Measurements from ENCODE around the gene TMC6. TPM values are rescaled to one million over a fixed set of nuclear protein-coding genes. Genes with fewer than 3 reads are reported as not detected.
A peak's percentile ranks its signal among the peaks of the same experiment; 100 is the strongest.

Gene TMC6
- total and polyA plus RNA-seq, 12 donors, result 2.5 to 79.0 (median 19.1) TPM

- Histone ChIP-seq H3K27me3 (no peaks in the 10 kb centered on the region), H3K27ac (peak within 1 kb of the TSS in 4 of 5 donors; percentile 51 to 83 (median 79)), H3K4me3 (peak within 1 kb of the TSS; percentile 18 to 75 (median 55)), H3K9me3 (replicated peaks in 1 of 3) (no peaks in the 10 kb centered on the region), H3K36me3 (replicated peaks in 1 of 2) (peaks cover 0 to 7% of the 10 kb centered on the region in 2 donors), H3K4me1 (replicated peaks in 1 of 2) (peaks cover 18 to 31% of the 10 kb centered on the region in 2 donors)
- peak; percentile 78 to 83 for TF ChIP-seq POLR2A (IDR thresholded peaks at IDR 0.05)
- TF ChIP-seq CTCF (IDR thresholded peaks at IDR 0.05), result no peak
- 0 to 10% (median 0%) methylated on average over 2 to 82 of the region's 84 CpGs for WGBS, 4 donors
- peak; percentile 78 to 87 (median 85) for DNase-seq
- intact Hi-C loops (cut with DNase I), result no loop called here
Observed at GRCh38 chr17:78168242-78168902, 39.8 kb upstream of the TMC6 start, which contains the start of gene SYNGR2. SYNGR2 (plus strand) TSS chr17:78168581; CDS start chr17:78168617, 36 bp downstream.

- Histone ChIP-seq H3K27me3 (no peaks in the 10 kb centered on the region), H3K9me3 (replicated peaks in 1 of 3) (no peaks in the 10 kb centered on the region), H3K4me3 (no peak overlapping the region), H3K36me3 (replicated peaks in 1 of 2) (no peaks in the 10 kb centered on the region), H3K27ac (no peak overlapping the region), H3K4me1 (replicated peaks in 1 of 2) (peaks cover 10 to 14% of the 10 kb centered on the region in 2 donors)
- no peak for DNase-seq
- WGBS, 4 donors, result 54 to 79% (median 72%) methylated on average over 4 to 6 of the region's 6 CpGs
- TF ChIP-seq CTCF (IDR thresholded peaks at IDR 0.05) (no peak), POLR2A (IDR thresholded peaks at IDR 0.05) (no peak)
- intact Hi-C loops (cut with DNase I), result no loop called here
Observed at GRCh38 chr17:78166416-78166815, 37.9 kb upstream of the TMC6 start.

- Histone ChIP-seq H3K36me3 (replicated peaks in 1 of 2) (no peaks in the 10 kb centered on the region), H3K27me3 (no peaks in the 10 kb centered on the region), H3K4me3 (no peak overlapping the region), H3K27ac (no peak overlapping the region), H3K4me1 (replicated peaks in 1 of 2) (peaks cover 10 to 14% of the 10 kb centered on the region in 2 donors), H3K9me3 (replicated peaks in 1 of 3) (no peaks in the 10 kb centered on the region)
- intact Hi-C loops (cut with DNase I), result no loop called here
- 75 to 94% (median 86%) methylated on average over 9 to 16 of the region's 16 CpGs for WGBS, 4 donors
- no peak for TF ChIP-seq POLR2A (IDR thresholded peaks at IDR 0.05)
- TF ChIP-seq CTCF (IDR thresholded peaks at IDR 0.05), result no peak
- no peak for DNase-seq
Observed at GRCh38 chr17:78164748-78165607, 36.4 kb upstream of the TMC6 start.

Measured in adrenal gland (tissue), 12 donors.